ENCODE data around the gene GRAP2.
A peak's percentile ranks its signal among the peaks of the same experiment; 100 is the strongest.

Gene GRAP2

DNA sequence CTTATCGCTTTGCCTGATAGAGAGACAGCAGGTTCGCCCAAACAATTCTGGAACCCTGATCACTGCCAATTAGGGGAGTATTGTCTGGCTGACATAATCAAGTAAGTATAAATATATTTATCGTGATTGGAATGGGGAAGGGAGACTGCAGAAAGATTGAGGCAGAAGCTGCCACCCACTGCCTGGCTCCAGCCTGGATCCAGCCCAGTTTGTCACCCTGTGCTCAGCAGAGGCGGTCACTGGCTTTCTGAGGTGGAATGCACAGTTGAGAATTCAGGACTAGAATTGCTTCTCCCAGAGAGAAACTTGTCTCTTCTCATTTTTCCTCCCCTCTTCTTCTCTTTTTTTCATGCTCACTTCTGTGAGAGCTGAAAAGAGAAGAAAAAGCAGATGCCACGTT lies 25.9 kb downstream of the GRAP2 start:
- DNase-seq = no peak

DNA sequence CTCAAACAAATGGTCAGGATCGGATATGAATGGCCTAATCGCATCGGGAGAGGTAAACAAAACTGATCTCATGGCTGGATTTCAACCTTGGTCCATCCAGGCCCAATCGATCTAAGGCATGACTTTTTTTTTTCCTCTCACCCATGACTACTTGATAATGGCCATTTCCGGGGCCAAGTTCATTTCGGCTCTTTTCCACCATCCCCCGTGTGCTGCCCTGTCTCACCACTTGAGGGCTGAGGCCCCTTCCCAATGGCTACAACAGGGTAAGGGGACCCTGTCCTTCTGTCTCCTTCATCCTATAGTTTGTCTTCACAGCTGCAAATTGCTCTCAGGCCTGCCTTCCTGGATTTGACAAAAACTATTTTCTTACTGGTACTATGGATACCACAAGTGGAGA lies 26.7 kb downstream of the GRAP2 start:
- no peak for DNase-seq

DNA sequence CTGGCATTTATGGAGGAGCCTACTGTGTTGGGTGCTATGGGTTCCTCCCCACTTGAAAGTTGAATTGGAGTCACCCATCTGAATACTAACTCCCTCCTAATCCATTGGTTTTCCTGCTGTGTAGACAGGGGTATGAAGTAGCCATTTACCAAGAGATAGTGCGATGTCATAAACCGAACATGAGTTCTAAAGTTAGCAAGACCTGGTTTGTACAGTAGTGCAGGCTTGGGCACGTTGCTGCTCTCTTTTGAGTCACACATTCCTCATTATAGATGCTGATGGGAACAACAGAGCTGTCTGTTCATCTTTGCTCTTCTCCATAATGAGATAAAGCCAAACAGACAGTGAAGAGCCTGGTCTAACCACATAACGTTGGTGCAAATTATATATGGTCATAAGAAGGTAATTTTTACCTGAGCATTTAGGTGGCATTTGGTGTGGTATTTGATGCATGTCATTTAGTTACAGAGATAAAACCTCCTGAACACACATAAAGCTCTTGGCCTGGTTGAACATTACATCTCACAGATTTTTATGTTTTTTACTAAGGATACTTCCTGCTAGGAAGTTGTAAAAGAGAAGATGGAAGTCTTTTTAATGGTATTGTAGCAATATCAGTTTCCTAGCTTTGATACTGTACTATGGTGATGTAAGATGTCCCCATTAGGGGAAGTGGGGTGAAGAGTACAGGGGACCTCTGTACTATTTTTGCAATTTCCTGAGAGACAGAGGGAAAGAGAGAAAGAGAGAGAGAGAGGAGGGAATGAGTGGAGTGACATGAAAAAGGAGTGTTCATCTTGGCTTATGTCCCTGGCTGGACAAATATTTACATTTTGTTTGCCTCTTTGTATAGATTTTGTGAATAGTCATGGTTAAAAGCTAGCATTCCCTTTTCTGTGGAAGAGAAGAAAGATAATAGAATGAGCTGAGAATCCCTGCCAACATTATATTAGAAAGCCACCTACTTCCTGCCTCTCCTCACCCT lies 27.9 kb downstream of the GRAP2 start:
- no peak for DNase-seq

DNA sequence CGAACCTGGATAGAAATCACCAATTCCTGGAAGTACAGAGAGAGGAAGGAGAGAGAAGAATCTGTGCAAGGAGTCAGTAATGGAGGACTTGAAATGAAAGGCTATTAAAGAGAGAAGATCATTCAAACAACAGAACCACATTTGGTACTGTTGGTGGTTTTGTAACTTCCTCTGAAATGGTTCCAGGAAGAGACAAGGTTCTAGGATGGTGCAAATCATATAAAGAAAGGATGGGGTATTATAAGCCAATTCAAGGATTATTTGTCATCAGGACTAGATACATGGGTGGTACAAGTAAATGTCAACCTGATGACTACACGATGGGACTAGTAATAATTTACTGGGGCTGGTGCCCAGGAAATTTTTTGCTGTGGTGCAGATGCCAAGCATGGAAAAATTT lies 30.4 kb downstream of the GRAP2 start:
- no peak for DNase-seq

DNA sequence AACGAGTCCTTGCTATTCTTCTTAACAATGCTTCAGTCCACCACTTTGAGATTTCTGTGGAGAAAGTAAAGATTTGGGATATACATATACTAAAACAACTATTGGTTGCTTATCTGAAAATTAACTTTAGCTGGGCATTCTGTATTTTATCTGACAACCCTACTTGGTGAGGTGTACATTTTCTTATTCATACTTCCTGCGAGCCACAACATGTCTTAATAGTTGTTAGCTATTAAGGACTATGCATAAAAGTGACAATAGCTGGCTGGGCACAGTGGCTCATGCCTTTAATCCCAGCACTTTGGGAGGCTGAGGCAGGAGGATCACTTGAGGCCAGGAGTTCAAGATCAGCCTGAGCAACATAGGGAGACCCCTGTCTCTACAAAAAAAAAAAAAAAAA lies 31.3 kb downstream of the GRAP2 start:
- no peak for DNase-seq

DNA sequence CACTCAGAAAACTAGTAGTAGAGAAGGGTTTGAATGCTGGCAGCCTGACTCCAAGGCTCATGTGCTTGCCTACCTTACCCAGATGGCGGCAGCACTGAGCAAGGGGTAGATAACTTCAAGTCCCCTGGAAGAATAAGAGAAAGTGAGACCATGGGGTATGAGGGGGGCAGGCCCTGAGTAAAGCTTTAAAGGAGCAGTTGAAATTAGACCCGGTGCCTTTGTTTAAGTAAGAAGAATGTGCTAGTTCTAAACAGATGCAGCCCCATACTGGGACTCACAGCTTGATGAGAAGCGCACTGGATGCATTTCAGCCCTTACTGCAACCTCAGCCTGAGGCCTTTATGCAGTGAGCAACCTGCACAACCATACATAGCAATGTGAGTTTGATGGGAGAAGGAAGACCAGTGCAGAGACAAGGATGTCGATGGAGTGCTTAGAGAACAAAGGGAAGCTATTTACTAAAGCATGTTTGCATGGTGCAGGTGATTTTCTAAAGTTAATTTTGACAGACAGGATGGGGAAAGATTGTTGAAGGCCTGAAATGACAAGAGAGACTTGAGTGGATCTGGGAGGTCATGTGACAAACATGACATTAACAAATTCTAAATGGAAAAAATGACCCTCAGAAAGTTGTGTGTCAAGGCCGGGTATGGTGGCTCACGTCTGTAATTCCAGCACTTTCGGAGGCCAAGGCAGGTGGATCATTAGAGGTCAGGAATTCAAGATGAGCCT lies 32.2 kb downstream of the GRAP2 start:
- DNase-seq = no peak

DNA sequence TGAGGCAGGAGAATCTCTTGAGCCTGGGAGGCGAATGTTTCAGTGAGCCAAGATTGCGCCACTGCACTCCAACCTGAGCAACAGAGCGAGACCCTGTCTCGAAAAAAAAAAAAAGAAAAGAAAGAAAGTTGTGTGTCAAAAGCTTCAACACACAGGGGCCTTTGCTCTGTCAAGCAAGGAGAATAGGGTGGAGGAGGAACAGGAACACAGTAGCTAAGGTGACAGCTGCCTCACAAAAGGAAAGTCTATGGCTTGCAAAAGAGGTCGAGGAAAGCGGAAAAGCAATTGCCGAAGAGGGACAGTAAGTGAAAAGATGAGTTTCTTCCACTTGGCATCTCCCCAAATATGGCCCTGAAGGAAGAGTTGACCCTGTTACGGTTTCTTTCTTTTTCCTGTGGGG lies 32.9 kb downstream of the GRAP2 start:
- DNase-seq = no peak

DNA sequence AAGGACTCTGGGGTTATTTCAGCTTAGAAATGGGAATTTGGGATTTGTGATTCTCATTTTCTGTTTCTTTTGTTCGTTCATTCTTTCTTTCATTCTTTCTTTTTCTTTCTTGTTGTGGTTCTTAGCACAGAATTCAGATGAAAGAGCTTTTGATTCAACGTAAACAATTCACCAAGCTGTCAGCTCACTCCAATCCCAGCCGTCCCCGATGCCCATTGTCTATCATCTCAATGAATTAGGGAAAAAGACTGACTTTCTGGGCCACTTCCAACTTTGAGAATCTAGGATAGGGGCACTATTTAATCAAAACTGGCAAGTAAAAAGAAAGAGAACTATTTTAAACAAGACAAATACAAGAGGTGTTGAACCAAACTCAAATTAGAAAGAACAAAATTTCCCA lies 34.2 kb downstream of the GRAP2 start:
- DNase-seq = no peak

DNA sequence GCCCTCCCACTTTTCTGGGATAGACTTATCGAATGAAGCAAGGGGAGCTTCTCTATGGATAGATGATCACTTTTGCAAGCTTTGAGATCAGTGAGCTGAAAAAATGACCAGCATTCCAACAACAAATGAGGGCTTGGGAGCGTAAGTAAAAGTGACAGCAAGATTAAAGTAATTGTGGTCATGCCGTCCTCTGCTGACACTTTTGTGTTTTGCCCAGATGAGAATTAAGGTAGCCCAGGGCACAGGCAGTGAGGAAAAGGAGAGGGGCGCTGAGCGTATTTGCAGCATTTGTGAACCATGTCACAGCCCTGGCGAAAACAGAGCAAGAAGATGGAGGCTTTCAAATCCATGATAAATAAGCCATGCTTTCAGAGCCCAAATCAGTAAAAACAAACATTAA lies 34.7 kb downstream of the GRAP2 start:
- no peak for DNase-seq

DNA sequence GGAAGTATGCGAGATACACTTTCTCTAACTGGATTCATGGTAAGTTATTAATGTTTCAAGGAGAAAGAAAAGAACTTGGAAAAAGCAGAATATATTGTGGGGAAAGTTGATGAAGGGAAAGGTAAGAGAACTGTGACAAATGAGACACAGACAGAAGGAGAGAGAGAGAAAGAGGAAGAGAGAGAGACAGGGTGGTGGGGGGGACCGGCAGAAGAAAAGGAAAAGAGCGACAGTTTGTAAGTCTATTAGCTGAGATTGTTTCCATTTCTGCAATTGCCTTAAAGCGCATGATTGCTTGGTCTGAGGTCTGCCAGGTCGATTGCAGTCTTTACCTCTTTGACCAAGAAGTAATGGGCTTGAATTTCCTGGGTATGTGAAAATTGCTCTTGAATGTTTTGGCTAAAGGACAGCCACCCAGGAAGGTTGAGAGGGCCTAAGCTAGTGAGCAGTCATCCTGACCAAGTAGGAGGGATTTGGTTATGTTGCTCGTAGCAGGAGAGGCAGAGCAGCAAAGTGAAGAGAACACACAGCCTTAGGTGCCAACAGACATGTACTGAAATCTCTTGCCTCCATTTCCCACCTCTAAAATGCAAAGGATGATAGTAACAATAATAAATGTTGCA lies 35.8 kb downstream of the GRAP2 start:
- no peak for DNase-seq

DNA sequence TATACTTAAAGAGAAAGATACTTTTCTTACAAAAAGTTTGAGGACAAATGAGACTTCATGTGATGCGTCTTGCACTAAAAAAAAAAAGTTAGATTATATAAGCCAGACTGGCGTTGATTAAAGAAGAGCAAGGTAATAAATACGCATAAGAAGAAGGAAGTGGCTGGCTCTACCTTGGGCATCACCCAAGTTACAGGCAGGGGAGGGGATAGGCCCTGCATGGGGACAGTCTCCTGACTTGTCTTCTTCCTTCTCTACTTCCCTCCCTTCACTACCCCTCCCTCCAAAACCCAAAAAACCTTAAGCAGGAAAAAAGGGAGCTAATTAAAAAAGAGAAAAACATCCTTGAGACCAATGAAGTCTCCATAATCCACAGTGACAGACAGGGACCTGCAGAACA lies 37.0 kb downstream of the GRAP2 start:
- no peak for DNase-seq

DNA sequence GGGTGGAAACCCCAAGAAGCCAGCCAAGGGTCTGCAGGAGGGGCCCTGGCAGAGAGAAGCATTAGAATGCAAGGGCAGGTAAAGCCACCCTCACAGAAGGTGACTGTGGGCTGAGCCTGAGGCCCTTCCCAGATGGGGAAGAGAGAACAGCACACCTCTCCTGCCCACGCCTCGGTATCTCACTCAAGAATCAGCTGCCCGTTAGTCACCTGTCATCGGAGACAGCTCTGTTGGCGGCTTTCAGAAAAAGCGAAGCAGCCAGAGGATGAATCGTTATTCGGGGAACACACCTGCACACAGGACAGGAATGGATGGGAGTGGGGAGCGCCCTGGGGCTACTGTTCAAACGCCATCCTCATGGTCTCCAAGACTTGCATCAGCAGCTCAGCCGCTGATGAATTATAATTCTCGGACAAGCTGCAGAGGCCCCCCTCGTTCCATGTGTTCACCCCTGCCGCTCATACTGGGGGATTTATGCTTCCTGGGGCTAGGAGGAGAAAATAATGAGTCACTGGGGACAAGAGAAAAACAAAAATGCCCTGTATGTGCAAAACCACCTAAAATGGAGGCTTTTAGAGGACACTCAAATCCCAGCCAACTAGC lies 37.7 kb downstream of the GRAP2 start:
- DNase-seq = no peak

DNA sequence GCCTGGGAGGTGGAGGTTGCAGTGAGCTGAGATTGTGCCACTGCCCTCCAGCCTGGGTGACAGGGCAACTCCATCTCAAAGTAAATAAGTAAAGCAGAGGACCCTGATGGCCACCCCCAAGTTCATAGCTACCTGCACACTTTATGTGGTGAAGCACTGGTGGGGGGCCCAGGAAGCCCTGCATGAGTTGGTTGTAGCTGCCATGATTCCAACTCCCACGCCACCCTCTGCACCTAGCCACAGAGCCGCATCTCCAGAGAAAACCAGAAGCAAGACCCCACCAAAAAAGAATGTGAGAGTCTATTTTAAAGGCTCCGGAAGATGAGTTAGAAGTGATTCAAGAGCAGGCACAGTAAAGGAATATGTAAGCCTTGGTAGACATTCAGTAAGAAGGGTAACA lies 38.9 kb downstream of the GRAP2 start:
- DNase-seq = no peak

DNA sequence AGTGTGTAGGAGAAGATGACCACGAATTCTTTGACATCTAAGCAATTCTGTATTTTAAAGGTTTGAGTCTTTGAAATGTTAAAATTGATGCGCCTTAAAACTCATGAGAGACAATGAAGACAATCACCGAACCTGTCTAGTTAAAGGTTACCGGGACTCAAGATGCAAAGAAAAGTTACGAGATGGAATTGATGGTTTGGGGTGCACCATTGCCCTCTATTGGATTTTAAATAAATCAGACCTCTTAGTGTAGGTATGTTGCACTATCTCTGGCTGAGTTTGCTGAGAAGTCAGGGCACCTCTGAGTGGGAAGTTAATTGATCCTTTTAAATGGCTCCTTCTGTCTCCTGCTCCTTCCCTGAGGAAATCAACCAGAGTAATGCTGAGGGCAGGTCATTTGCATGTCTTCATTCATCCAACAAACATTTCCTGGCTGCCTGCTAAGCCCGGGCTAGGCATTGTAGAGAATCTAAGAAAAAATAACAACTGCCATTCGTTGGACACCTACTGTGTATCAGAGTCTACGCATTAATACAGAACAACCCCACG lies 39.9 kb downstream of the GRAP2 start:
- DNase-seq = no peak

DNA sequence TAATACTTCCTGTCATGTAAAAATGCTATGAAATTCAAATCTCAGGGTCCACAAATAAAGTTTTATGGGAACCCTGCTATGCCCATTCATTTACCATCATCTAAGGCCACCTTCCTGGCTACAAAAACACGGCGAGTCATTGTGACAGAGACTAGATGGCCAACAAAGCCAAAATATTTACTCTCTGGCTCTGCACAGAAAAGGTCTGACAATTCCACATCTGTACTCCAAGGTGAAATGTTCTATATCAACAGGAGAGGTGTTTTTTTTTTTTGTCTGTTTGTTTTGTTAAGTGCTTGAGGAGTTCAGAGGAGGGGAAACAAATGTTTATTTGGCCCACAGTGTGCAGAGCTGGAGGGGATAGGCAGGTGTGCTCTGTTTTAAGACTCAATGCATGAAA lies 40.7 kb downstream of the GRAP2 start:
- DNase-seq = peak; percentile 69

DNA sequence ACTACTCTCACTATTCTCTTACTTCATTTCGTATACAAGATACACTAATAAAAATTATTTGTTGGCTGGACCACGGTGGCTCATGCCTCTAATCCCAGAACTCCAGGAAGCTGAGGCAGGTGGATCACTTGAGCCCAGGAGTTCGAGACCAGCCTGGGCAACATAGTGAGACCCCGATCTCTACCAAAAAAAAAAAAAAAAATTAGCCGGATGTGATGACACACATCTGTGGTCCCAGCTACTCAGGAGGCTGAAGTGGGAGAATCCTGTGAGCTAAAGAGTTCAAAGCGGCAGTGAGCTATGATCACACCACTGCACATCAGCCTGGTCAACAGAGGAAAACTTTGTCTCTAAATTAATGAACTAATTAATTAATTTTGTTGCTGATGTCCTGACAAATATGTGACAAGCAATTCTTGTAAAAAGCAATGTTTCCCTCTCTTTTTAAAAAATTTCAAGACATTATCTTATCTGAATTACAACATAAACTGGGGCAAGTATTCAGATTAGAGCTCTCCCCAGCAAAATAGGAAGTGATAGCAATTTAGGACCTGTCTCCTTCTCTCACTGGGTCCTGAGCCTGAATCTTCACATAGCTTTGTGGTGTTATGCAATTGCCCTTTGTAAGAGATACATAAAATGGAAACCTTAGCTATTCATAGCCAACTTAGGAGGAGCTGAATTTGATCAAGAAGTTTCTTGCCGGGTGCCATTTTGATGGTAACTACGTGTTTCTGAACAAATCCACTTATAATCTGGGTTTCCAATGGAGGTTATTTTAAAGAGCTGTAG lies 41.8 kb downstream of the GRAP2 start:
- DNase-seq = no peak

DNA sequence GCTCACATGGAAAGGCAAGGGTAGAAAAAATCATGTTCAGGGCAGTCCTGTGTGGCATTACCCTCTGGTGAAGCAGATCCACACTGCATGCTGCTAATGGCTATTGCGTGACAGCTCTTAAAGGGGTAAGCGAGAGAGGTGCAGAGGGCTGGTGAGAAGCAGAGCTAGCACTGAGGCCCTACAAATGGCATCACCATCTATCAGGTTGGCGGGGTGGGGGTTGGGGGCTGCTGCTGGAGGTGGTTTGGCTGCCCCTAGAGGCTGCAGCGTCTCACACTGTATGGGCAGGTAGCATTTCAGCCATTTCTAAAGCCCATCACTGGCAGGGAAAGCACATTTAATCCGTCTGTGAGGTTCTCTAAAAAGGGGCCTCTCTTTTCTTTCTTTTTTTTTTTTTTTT lies 42.5 kb downstream of the GRAP2 start:
- DNase-seq = no peak

DNA sequence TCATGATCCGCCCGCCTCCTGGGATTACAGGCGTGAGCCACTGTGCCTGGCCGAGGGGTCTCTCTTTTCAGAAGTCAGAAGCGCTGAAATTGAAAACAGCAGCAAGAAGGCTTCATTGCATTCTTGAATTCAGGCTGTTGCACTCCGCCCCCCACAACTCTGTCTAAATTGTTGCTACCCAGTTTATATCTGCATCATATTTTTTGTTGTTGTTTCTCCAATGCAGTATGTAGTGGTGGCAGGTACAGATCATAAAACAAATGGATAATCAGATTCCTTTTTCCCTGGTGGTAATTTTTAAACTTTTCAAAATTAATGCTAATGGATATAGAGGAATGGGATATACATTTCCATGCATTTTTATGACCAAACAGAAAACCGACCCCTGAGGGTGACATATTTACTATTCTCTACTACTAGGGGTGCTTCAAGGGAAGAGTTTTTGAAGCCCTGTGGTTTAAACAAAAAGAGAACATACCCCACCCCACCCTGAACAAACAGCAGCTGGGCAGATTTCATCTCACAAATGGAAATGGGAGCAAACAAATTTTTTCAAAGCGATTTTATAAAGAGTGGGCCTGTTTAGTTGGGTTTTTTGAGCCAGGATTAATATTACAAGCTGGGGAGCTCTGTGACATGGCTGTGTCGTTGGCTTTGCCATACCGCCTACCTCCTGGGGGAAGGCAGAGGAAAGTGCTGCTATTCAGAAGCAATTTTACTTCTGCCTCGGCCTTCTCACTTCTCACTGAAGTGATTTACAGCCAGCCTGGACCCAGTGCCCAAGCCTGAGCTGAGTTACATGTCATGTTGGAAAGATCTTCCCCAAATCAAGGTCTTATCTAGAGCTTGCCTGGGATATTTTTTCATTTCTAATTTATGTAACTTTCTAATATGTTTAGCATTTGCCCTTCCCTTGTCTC lies 43.3 kb downstream of the GRAP2 start:
- DNase-seq = no peak

DNA sequence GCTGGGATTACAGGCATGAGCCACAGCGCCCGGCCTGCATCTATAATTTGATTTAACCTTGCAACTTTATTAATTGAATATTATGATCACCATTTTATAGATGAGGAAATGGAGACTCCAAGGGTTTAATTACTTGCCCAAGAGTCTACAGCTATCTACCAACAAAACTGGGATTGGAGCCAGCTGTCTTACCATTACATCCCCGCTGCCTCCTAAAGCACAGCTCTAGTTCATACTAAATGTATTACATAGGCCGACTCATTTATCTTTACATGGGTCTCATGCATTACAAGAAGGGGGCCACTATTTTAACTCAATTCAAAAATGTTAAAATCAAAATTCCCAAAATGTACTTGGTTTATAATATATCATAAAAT lies 45.2 kb downstream of the GRAP2 start:
- DNase-seq = no peak

DNA sequence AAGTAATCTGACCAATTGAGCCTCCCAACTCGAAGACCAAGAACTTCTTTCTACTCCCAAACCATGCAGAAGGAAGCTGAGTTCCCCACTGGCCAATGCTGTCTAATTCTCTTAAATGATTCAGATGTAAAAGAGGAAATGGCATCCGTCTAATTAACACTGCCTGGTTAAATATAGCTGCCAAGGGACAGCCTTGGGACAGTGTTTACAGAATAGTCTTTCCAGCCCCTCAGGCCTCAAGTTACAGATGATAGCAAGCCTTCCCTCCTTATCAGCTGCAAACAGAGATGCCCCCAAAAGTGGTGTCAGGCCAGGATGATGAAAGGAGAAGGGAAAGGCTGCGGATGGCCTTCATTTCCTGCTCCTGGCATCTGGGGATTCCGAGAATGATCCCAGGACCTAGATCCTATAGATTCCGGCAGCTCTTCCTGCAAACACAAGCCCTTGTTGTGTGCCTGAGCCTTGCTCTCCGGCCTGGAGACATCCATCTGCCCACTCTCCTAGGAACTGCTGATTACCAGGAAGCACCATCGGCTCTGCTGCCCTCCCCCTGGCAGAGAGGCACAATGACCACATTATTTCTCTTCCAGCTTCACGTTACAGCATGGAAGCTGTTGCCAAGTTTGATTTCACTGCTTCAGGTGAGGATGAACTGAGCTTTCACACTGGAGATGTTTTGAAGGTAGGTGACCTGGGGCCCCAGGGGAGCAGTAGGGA lies 45.8 kb downstream of the GRAP2 start:
- no peak for DNase-seq

All from NCI-H774 (cell line).